PFSK-1 (cell line): Measurements from ENCODE around the gene AKAP7.

Source experiments
- POLR2AphosphoS5 ChIP-seq: IDR thresholded peaks from 2 replicates; pipeline ENCODE4 v1.6.1; 2012; ENCODE audit warnings: low read depth, mild to moderate bottlenecking, control low read depth, low read length, moderate library complexity
- REST ChIP-seq, 2 experiments: IDR thresholded peaks; 2 replicates each; pipeline versions ENCODE4 v1.6.1 to v1.8.0; 2011 to 2012; ENCODE audit warnings: low read depth in 2 of 2, low read length in 2 of 2, control low read depth in 1 of 2, inconsistent platforms in 1 of 2, mild to moderate bottlenecking in 1 of 2, moderate library complexity in 1 of 2; ENCODE audit not compliant: insufficient read depth in 1 of 2
- SIN3A ChIP-seq: IDR thresholded peaks from 2 replicates; pipeline ENCODE4 v1.6.1; 2012; ENCODE audit warnings: mild to moderate bottlenecking, low read length, moderate library complexity, borderline replicate concordance; ENCODE audit not compliant: insufficient read depth

GRCh38 chr6:131173680-131174079 is 38.4 kb downstream of the AKAP7 start:
- TF ChIP-seq POLR2AphosphoS5 (no peak), REST (IDR thresholded peaks at IDR 0.05; ENCODE audit: insufficient read depth in 1 of 2, low read depth in 2 of 2, low read length in 2 of 2) (no peak), SIN3A (no peak)
